ENCODE results near the gene ANKRD44.
A peak's percentile ranks its signal among the peaks of the same experiment; 100 is the strongest.

GRCh38 chr2:197147942-197148341, 162.6 kb downstream of the ANKRD44 start:
- TF ChIP-seq GATA2 (IDR thresholded peaks at IDR 0.05; ENCODE audit: low read depth, low read length) (peak; percentile 64), GATA3 (IDR thresholded peaks at IDR 0.05; ENCODE audit: low read depth, low read length) (peak; percentile 36; the same call in 1 of the 2 replicates)
